Keratinocyte (primary cell): ENCODE measurements around the gene MBLAC1.

Experiments
- CTCF ChIP-seq, 3 experiments: IDR thresholded peaks in 1 of 3; conservative IDR thresholded peaks in 1 of 3; optimal IDR thresholded peaks in 1 of 3; 2 replicates in 2 of 3; 3 replicates in 1 of 3; pipeline versions ENCODE3 to v1.5.1; 2011; ENCODE audit warnings: low read length in 3 of 3, mild to moderate bottlenecking in 3 of 3, moderate library complexity in 2 of 3, control low read depth in 1 of 3, inconsistent platforms in 1 of 3; ENCODE audit not compliant: insufficient read depth in 2 of 3; ENCODE audit errors: extremely low read depth in 1 of 3
- EZH2 ChIP-seq: IDR thresholded peaks from one replicate; pipeline ENCODE4 v1.6.1; 2012; ENCODE audit warnings: inconsistent platforms, mild to moderate bottlenecking, low read length, moderate library complexity

GRCh38 chr7:100148225-100148558 lies 21.4 kb downstream of the MBLAC1 start:
- TF ChIP-seq CTCF (optimal IDR thresholded peaks at IDR 0.05 in 1 of 3, IDR thresholded peaks at IDR 0.05 in 1 of 3, conservative IDR thresholded peaks at IDR 0.05 in 1 of 3; ENCODE audit: extremely low read depth in 1 of 3, insufficient read depth in 2 of 3, low read length in 3 of 3) = no peak
- TF ChIP-seq EZH2 = no peak
